ENCODE results near the gene DENND2A. TPM values are rescaled to one million over a fixed set of nuclear protein-coding genes. Genes with fewer than 3 reads are reported as not detected.

Gene DENND2A
- total and polyA plus RNA-seq, 10 of the 15 experiments (the other 5 are each of a cell fraction or from before 2014, with no cell fraction given): 0.01 TPM; not detected in 9

GRCh38 chr7:140635816-140636215 is 4.8 kb downstream of the DENND2A start:
- intact Hi-C loops (cut with micrococcal nuclease; ENCODE audit: unreplicated experiment) (no loop called here), in situ Hi-C loops (cut with MboI) (no loop called here)
- no peak overlapping the region for H3K27ac ChIP-seq (ENCODE audit: control insufficient read depth, insufficient read depth)
- no peaks in the 10 kb centered on the region for H3K79me2 ChIP-seq (ENCODE audit: control insufficient read depth, insufficient read depth, low read length)
- no peak overlapping the region for H2AFZ ChIP-seq (ENCODE audit: control insufficient read depth, low read depth, low read length)
- no peak overlapping the region for H3K9ac ChIP-seq (ENCODE audit: control insufficient read depth, insufficient read depth, low read length)
- BruUV-seq (replicated peaks): no TSS peak
- H3K4me3 ChIP-seq: no peak overlapping the region
- H3K9me3 ChIP-seq (replicated peaks; ENCODE audit: control insufficient read depth, insufficient read depth, low read length): no peaks in the 10 kb centered on the region
- H3K4me2 ChIP-seq (ENCODE audit: control insufficient read depth, insufficient read depth): no peak overlapping the region
- RAD21 ChIA-PET (ENCODE audit: unreplicated experiment): no interaction called here
- SMC1A ChIA-PET (ENCODE audit: uncharacterized antibody, unreplicated experiment): no interaction called here
- WGBS (ENCODE audit: insufficient coverage, insufficient replicate concordance, low lambda C conversion rate, missing lambda C conversion rate): 48% methylated on average over 5 of the region's 5 CpGs
- H3K36me3 ChIP-seq (ENCODE audit: control insufficient read depth in 2 of 2, insufficient read depth in 2 of 2, low read length in 1 of 2): no peaks in the 10 kb centered on the region
- FAIRE-seq (no peak), ATAC-seq (no peak), DNase-seq (ENCODE audit: low read depth, low spot score) (no peak)
- H3K27me3 ChIP-seq (replicated peaks in 1 of 2; ENCODE audit: control insufficient read depth in 2 of 2, insufficient read depth in 2 of 2, low read length in 1 of 2): peaks cover 5 to 7% of the 10 kb centered on the region in 2 experiments
- CTCF ChIA-PET: no interaction called here
- TF ChIP-seq TAF1 (IDR thresholded peaks at IDR 0.05; ENCODE audit: borderline replicate concordance, low read depth, low read length): no peak
- TF ChIP-seq MXI1 (IDR thresholded peaks at IDR 0.05; ENCODE audit: low read depth, low read length): no peak
- no peak for TF ChIP-seq CBX3 (IDR thresholded peaks at IDR 0.05; ENCODE audit: borderline replicate concordance, low read depth)
- no peak for TF ChIP-seq NBN (IDR thresholded peaks at IDR 0.05)
- TF ChIP-seq CHD4 (IDR thresholded peaks at IDR 0.05): no peak
- TF ChIP-seq, protein P1, sequence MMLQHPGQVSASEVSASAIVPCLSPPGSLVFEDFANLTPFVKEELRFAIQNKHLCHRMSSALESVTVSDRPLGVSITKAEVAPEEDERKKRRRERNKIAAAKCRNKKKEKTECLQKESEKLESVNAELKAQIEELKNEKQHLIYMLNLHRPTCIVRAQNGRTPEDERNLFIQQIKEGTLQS (IDR thresholded peaks at IDR 0.05; ENCODE audit: borderline replicate concordance, extremely low read depth, low read depth, low read length): no peak
- H4K20me1 ChIP-seq (ENCODE audit: control insufficient read depth, insufficient read depth): no peaks in the 10 kb centered on the region
- POLR2A ChIA-PET: interaction anchor here (0.6 kb wide), 1 partner anchor 103 kb away, joined by 6 read pairs; no protein-coding TSS in a partner anchor
- H3K4me1 ChIP-seq (ENCODE audit: control insufficient read depth, insufficient read depth, low read length): no peaks in the 10 kb centered on the region

GRCh38 chr7:140635345-140635744 is 5.3 kb downstream of the DENND2A start:
- Histone ChIP-seq H3K27me3 (replicated peaks in 1 of 2; ENCODE audit: control insufficient read depth in 2 of 2, insufficient read depth in 2 of 2, low read length in 1 of 2) (peaks cover 5 to 6% of the 10 kb centered on the region in 2 experiments), H3K9ac (ENCODE audit: control insufficient read depth, insufficient read depth, low read length) (no peak overlapping the region), H4K20me1 (ENCODE audit: control insufficient read depth, insufficient read depth) (no peaks in the 10 kb centered on the region), H3K79me2 (ENCODE audit: control insufficient read depth, insufficient read depth, low read length) (no peaks in the 10 kb centered on the region), H3K9me3 (replicated peaks; ENCODE audit: control insufficient read depth, insufficient read depth, low read length) (no peaks in the 10 kb centered on the region), H3K27ac (ENCODE audit: control insufficient read depth, insufficient read depth) (no peak overlapping the region), H3K4me1 (ENCODE audit: control insufficient read depth, insufficient read depth, low read length) (no peaks in the 10 kb centered on the region), H3K4me3 (no peak overlapping the region), H2AFZ (ENCODE audit: control insufficient read depth, low read depth, low read length) (no peak overlapping the region), H3K4me2 (ENCODE audit: control insufficient read depth, insufficient read depth) (no peak overlapping the region), H3K36me3 (ENCODE audit: control insufficient read depth in 2 of 2, insufficient read depth in 2 of 2, low read length in 1 of 2) (no peaks in the 10 kb centered on the region)
- in situ Hi-C loops (cut with MboI): no loop called here
- FAIRE-seq (no peak), ATAC-seq (no peak), DNase-seq (ENCODE audit: low read depth, low spot score) (no peak)
- intact Hi-C loops (cut with micrococcal nuclease; ENCODE audit: unreplicated experiment): no loop called here
- BruUV-seq (replicated peaks): no TSS peak
- RAD21 ChIA-PET (ENCODE audit: unreplicated experiment): no interaction called here
- CTCF ChIA-PET: no interaction called here
- SMC1A ChIA-PET (ENCODE audit: uncharacterized antibody, unreplicated experiment): no interaction called here
- 48% methylated on average over 5 of the region's 5 CpGs for WGBS (ENCODE audit: insufficient coverage, insufficient replicate concordance, low lambda C conversion rate, missing lambda C conversion rate)
- POLR2A ChIA-PET: interaction anchor here (0.6 kb wide), 1 partner anchor 104 kb away, joined by 6 read pairs; no protein-coding TSS in a partner anchor
- no peak for TF ChIP-seq CHD4 (IDR thresholded peaks at IDR 0.05)
- TF ChIP-seq, protein P1 (IDR thresholded peaks at IDR 0.05; ENCODE audit: borderline replicate concordance, extremely low read depth, low read depth, low read length): no peak
- TF ChIP-seq, protein P2, sequence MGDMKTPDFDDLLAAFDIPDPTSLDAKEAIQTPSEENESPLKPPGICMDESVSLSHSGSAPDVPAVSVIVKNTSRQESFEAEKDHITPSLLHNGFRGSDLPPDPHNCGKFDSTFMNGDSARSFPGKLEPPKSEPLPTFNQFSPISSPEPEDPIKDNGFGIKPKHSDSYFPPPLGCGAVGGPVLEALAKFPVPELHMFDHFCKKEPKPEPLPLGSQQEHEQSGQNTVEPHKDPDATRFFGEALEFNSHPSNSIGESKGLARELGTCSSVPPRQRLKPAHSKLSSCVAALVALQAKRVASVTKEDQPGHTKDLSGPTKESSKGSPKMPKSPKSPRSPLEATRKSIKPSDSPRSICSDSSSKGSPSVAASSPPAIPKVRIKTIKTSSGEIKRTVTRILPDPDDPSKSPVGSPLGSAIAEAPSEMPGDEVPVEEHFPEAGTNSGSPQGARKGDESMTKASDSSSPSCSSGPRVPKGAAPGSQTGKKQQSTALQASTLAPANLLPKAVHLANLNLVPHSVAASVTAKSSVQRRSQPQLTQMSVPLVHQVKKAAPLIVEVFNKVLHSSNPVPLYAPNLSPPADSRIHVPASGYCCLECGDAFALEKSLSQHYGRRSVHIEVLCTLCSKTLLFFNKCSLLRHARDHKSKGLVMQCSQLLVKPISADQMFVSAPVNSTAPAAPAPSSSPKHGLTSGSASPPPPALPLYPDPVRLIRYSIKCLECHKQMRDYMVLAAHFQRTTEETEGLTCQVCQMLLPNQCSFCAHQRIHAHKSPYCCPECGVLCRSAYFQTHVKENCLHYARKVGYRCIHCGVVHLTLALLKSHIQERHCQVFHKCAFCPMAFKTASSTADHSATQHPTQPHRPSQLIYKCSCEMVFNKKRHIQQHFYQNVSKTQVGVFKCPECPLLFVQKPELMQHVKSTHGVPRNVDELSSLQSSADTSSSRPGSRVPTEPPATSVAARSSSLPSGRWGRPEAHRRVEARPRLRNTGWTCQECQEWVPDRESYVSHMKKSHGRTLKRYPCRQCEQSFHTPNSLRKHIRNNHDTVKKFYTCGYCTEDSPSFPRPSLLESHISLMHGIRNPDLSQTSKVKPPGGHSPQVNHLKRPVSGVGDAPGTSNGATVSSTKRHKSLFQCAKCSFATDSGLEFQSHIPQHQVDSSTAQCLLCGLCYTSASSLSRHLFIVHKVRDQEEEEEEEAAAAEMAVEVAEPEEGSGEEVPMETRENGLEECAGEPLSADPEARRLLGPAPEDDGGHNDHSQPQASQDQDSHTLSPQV (IDR thresholded peaks at IDR 0.05): no peak
- TF ChIP-seq PML (IDR thresholded peaks at IDR 0.05; ENCODE audit: low read length): no peak
- TF ChIP-seq FOXM1 (IDR thresholded peaks at IDR 0.05; ENCODE audit: low read depth, low read length): no peak
- TF ChIP-seq GATAD2B (conservative IDR thresholded peaks at IDR 0.05; ENCODE audit: low read depth): no peak
- TF ChIP-seq MTA3 (IDR thresholded peaks at IDR 0.05; ENCODE audit: borderline replicate concordance, low read length): no peak
- TF ChIP-seq GABPA (IDR thresholded peaks at IDR 0.05; ENCODE audit: low read depth): no peak
- no peak for TF ChIP-seq PAX5 (IDR thresholded peaks at IDR 0.05; ENCODE audit: borderline replicate concordance, low read depth, low read length)
- TF ChIP-seq MAX (IDR thresholded peaks at IDR 0.05; ENCODE audit: low read depth, low read length): no peak

Data from GM12878 (cell line).